ENCODE data around the gene NOP9.

The NOP9 gene

DNA sequence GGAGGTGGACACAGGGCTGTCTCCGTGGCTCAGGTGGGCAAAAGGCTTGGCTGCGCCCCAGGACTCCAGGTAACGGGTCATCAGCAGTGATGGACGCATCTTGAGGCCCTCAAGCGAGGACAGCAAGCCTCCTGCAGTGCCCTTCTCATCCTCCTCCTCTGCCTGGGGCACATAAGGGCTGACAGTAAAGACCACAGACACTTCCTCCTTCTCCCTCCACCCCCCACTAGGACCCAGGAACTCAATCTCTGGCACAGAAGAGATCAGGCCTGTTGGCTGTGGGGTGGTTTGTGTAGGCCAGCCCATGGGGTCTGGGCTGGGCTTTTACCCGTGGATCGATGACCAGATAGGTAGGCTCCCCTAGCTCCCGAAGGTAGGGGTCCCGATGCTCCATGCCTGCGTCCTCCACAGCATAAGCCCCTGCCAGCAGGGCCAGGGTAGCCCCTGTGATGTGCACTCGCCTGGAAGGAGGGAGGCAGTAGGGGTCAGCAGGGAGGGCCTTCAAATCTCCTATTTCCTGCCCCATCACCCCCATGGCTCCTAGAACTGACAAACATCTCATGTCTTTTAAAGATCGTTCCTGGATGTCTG is 29.5 kb downstream of the NOP9 start:
- DNase-seq (ENCODE audit: low read depth in 2 of 2), result no peak

DNA sequence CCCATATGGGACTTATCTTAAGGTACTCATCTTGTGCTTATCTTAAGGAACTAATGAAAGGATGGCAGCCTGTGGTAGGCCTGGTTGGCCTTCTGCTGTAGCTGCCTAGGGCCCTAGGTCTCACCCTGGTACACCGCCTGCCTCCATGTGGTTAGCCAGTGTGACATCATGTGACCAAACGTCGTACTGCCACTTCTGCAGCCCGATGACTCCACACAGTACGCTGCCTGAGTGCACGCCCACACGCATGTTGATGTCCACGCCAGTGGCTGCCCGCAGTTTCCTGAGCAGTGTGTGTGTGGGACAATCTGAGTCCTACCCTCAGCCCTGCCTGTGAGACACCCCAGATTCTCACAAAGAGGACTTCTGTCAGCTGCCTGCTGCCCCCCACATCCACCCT is 30.1 kb downstream of the NOP9 start:
- peak in 1 of 2 donors; percentile 38 for DNase-seq (ENCODE audit: low read depth in 2 of 2)

DNA sequence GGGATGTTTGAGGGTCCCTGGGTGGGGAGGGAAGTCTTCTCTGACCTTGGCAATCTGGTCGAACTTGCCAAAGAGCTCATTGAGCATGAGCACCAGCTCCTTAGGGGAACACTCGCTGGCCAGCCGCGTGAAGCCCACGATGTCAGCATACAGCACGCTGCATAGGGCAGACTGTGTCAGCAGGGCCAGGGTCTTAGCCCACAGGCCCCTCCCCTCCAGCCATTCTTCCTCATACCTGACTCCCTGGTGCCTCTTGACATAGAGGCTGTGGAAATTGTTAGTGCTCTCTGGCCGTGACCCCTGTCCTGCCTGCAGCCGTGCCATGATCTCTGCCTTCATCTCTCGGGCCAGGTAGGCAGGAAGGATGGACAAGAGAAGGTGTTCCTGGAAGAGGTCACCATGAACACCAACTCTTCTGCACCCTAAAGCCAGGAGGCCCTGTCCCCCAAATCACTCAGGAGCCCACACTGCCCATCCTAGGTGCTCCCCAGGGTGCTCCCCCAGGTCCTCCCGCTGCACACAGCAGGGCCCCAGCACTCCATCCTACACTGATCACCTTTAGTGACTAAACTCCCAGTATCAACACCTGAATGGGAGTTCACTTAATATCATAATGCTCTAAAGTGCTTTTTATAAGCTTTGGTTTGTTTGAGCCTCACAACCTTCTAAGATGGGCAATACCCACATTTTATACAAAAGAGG is 31.5 kb downstream of the NOP9 start:
- DNase-seq (ENCODE audit: low read depth in 2 of 2), result no peak

DNA sequence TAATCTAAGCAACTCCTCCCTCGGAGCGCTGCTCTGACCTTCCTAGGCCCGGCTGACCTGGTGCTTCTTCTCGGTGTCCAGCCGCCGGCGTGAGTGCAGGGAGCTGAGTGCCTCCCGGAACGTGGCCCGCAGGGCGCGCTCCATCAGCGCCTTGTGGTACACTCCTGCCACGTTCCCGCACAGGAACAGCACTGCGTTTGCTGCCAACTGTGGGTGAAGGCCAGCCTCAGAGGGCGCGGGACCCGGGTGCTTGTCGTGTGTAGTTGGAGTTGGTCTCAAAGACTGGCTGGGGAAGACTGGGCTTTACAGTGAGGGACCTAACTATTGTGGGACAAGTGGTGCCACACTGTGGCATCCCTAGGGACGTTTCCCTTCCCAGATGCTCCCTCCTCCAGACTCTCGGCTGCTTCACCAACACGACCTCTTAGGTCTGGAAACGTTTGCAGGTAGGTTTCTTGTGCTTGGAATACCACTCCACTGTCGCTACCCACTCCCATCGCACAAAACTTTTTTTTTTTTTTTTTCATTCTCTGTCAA is 32.1 kb downstream of the NOP9 start:
- no peak for DNase-seq (ENCODE audit: low read depth in 2 of 2)

DNA sequence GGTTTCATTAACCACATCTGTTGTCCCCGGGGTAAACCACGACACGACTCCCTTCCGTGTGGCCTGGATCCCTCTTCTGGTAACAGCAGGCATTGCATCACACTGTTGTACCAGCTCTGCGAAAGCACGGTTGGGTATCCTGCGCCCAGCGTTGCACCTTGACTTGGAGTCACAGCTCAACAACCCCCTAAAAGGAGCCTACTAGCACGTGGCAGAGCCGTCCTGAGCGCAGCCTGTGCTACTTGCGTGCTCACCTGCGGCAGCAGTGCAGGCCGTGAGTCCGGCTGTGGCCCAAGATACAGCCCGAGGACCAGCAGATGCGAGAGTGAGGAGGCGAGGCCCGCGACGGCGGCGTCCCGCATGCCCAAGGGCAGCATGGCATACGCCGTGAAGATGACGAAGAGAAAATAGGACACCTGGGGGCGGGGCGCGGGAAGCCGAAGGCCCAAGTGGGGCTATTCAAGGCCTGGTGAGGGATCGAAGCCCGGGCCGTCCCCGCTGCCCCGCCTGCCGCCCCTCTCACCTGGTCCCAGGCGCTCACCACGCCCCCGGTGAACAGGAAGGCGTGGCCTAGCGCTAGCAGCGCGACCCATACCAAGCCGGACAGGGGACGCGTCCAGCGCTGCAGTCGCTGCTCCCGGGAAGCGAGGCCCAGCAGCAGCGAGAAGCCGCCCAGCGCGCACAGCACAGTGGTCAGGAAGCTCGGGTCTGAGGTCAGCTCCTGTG is 32.8 kb downstream of the NOP9 start:
- peak; percentile 79 to 81 for DNase-seq (ENCODE audit: low read depth in 2 of 2)

DNA sequence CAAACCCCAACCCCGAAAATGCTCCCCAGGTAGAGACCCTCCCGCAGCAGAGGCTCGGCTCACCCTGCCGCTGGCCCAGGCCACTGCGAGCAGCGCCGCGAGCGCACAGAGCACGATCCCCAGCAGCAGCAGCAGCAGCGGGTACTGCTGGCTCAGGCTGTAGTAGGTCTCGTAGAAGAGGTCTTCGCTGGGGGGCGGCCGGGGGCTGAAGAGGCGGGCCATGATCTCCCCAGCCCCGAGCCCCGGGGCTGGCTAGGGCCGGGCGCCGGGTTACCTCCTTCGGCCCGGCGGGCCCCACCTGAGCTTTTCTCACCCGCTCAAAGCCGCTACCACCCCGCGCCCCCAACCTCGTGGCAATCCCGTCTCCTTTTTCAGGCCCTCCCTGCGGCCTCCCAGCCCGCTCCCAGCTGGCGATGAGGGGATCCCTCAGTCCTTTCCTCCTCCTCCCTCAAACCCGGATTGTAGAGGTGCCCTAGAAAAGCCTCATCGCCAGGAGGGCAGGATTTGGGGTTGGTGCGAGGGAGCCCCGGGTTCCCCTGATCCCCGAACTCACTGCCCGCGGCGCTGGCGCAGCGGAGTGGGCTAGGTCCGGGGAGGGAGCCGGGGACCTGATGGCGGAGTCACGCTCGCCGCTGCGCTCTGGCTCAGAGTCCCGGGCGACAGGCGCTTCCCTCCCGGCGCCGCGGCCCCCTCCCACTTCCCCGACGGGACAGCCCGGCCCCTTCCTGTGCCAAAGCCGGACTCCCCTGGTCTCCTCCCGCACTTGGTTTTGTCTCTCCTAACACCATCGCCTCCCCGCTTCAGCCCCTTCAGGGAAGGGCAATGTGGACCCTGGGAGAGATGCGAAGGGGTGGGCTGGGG is 35.0 kb downstream of the NOP9 start, which contains the start of gene ADCY4:
Gene ADCY4 (minus strand): TSS at position 641 of the 861 bp plus-strand sequence. CDS start 419 bp downstream, at position 222.
- DNase-seq (ENCODE audit: low read depth in 2 of 2), result no peak

DNA sequence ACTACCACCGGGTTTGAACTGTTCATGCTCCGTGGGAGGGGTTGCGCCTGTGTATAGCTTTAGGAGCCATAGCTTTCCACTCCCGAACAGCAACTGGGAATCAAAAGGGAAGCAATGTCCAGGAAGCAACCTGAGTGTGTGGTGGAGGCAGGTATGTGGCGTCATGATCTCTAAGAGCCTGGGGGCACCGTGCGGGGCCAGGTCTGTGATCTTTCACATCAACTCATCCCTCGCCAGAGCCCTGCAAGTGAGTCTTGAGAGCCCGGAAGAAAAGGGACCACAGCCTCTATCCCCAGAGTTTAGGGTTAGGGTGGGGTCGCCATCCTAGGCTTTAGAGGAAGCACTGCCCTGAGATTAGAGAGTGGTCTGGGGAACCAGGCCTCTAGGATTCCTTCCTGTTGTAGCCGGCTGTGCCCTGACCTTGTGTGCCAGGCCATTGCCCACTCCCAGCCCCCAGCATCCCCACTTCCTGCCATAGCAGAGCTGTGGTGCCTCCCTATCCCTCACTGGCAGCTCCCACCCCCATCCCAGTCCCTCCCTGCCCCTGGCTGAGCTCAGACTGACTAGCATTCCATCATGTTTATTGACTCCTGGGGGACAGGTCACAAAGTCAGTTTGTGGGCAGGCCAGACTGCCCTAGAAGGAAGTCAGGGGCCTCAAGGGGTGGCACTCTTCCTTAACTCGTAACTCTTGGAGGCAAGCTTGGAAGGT is 36.0 kb downstream of the NOP9 start:
- DNase-seq (ENCODE audit: low read depth in 2 of 2), result no peak

DNA sequence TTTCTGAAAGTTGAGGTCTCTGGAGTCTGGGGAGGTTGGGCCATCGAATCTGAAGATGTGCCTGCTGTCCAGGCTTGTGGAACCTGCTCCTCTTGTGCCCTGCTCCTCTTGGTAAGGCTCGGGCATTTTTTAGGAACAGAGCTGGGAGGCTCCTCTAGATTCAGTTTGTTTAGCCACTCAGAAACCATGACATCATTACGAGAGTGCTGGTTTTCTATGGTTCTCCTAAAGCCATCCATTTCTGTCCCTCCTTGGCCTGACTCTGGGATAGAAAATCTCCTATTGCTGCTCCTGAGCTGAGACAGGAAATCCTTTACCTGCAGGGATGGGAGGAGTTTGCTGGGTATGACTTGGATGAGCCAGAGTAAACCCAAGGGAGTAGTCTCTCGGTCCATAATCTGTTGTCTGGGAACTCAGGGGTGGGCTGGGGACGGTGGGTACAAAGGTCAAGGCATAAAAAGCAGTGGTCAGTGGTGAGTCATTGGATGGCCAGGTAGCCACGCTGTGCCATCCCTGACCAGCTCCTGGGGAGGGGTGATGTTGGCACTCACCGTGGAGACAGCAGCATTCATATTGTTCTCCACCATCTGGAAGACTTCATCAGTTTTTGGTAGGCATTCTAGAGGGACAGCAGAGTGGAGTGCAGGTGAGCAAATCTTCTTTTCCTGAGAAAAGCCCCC is 37.6 kb downstream of the NOP9 start:
- DNase-seq (ENCODE audit: low read depth in 2 of 2), result no peak

DNA sequence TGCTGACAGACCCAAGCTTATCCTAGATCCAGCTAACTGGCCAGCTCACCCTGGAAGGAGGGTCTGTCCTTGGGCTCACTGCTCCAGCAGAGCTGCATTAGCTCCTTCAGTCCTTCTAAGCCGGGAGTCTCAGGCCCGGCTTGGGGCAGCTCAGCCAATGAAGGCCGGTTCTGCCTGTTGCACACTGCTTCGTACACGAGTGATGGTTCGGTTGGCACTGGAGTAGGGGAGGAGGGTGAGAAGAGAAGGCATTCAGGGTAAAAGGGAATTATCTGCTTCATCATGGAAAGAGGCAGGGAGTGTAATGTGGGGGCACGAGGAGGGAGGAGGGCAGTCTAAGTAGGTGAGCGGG is 38.1 kb downstream of the NOP9 start:
- DNase-seq (ENCODE audit: low read depth in 2 of 2), result no peak

DNA sequence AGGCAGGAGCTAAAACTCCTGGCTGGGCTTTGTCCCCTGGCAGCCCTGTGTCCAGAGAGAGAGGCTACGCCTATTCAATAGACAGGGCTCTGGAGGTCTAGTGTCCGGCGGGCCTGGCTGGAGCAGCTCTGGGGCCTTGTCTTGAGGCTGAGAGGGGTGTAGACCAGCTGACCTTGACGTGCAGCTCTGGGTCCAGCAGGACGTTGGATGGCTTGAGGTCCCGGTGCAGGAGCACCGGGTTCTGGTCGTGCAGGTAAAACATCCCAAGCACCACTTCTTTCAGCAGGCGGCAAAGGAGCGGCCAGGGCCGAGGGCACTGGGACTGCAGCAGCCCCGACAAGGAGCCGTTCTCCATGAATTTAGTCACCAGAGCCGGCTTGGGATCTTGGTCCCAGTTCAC is 39.2 kb downstream of the NOP9 start:
- DNase-seq (ENCODE audit: low read depth in 2 of 2), result no peak

DNA sequence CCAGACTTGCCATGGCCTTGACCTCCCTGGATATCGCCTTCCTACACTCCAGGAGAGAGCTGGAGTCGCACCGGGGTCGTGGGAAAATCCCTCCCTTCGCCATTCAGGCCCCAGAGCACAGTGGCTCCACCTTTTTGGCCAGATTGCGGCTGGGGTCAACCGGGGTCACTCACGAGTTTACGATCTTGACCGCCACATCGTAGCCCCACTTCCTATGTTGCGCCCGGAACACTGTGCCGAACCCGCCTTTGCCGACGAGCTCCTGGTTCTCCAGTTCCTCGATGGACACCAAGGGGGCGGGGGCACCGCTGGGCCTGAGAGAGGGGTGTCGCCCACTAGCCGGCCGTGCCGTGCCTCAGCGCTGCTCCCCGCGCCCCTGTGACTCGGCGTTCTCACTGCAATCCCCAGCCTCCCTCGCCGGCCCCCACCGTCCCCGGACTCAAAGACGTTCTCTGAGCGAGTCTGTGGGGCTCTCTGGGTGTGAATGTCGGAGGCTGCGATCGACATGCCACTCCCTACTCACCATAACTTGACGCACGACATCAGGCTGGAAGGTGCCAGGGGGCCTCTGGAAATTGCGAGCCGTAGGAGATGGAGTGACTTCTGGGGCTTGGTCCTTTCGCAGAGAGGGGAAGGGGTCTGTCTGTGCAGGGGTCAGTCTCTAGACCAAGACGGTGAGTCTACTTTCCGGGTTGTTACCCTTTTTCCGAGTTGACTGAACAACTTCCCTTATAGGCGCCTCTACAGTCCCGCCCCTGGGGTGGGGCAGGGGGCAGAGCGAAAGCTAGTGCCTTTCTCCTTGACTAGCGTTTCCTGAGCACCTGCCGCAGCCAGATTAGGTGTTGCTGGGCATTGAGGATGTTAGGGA is 39.9 kb downstream of the NOP9 start, which contains the start of gene RIPK3:
Gene RIPK3 (minus strand): TSS at position 708 of the 868 bp plus-strand sequence. CDS start 165 bp downstream, at position 543.
- peak in 1 of 2 donors; percentile 59 for DNase-seq (ENCODE audit: low read depth in 2 of 2)

DNA sequence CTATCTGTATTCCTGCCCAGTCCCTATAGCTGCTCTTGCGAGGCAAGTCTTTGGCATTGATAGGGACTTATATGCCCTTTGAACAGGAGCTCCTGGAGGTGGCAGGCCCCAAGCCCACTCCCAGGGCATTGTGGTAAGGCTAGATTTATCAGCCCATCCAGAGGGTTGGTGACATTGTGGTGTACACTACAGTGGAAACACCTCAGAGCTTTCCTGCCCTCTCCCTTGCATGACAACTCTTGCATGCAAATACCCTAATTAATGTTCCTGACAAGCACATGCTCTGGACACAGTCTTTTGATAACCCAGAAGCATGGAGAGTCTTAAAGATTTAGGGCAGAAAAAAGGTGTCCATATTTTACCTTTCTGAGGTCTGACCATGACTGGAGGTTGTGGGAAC is 41.0 kb downstream of the NOP9 start:
- no peak for DNase-seq (ENCODE audit: low read depth in 2 of 2)

DNA sequence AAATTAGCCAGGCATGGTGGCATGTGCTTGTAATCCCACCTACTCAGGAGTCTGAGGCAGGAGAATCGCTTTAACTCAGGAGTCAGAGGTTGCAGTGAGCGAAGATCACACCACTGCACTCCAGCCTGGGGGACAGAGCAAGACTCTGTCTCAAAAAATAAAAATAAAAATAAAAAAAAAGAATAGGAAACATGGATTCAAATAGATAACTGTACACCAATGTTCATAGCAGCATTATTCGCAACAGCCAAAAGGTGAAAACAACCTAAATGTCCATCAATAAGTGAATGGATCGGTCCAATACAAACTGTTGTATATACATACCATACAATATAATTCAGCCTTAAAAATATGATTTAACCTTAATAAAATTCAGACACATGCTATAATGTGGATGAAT is 43.2 kb downstream of the NOP9 start:
- no peak for DNase-seq (ENCODE audit: low read depth in 2 of 2)

DNA sequence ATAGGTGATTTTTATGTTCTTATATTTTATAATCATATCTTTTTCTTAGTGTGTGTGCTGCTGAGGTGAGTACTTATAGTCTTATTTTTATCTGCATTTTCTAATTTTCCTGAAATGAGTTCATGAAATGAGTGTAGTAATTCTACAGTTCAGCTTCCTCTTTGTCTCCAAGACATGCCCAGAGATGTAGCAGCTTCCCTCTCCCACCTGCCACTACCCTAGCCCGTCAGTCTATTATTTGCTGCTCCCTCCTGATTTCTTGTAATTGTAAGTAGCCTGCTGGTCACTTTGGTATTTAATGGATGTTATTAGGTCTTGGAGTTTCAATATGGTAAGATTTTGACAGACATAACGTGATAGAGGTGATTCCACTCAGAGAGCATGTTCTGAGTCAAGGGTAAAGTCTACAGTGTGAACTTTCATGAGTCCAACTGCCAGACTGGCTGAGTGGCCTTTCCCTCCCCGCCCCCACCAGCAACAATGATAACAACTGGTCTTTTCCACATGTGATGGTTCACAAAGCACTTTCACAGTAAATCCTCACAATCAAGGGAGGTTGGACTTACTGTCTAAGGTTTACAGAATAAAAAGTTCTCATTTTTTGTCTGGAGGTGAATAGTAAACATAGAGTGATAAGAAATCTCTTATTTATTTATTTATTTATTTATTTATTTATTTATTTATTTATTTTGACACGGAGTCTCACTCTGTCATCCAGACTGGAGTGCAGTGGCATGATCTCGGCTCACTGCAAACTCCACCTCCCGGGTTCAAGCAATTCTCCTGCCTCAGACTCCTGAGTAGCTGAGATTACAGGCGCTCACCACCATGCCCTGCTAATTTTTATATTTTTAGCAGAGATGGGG is 44.4 kb downstream of the NOP9 start:
- DNase-seq (ENCODE audit: low read depth in 2 of 2), result no peak

DNA sequence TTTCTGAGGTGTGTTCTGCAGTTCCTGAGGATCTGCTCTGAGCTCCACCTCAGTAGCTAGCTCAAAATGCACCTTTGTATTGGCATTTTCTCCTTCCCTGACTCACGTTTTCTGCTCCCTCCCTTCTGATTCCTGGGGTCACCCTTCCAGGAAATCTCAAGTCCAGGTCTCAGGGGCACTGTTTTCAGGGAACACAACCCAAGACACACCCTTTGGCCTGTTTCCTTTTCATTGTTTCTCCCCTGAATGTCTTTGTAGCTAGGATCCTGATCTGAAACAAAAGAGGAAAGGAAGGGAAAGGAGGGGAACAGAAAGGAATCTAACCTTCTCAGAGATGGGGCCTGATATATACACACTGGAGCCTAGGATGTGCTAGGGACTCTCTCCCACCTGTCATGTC is 47.5 kb downstream of the NOP9 start:
- DNase-seq (ENCODE audit: low read depth in 2 of 2), result no peak

DNA sequence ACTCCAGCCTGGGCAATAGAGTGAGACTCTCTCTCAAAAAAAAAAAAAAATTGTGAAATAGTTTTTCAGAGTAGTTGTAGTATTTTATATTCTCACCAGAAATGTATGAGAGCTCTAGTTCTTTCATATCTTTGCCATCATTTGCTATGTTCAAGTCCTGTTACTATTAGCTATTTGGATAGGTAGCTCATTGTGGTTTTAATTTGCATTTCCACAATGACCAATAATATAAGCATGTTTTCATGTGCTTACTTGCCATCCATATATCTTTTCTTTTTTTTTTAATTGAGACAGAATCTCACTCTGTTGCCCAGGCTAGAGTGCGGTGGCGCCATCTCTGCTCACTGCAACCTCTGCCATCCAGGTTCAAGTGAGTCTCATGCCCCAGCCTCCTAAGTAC is 48.5 kb downstream of the NOP9 start:
- DNase-seq (ENCODE audit: low read depth in 2 of 2), result no peak

DNA sequence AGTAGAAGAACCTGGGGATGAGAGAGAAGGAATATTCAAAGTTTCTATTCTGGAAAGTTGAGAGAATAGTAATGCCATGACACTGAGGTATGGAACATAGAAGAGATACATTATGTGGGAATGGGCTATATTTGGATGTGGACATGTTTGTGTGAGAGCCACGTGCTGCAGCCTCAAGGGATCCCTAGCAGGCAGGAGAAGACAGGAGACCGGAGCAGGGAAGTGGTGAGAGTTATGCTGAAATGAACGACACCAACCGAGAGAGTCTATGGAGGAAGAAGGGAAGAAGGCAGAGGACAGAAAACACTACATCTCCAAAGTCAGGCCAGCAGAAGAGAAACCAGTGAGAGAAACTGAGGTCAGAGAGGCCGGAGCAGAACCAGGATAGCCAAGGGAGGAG is 50.1 kb downstream of the NOP9 start:
- no peak for DNase-seq (ENCODE audit: low read depth in 2 of 2)

DNA sequence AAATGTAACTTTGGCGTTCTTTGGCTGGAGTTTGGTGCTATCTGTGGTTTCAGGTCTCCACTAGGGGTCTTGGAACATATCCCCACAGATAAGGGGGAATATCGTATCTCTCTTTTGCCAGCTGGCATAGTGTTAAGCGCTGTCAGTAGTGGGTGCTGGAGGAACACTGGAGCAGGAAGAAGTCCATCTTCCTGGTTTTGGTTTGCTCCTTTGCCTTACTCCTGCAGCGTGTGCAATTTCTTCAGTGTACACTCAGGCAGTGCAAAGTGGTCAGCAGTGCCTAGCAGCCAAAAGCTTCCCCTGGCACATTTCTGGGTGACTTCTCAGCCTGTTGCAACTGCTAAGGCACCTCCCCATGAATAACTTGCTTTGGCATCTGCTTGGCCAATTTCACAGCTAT is 51.9 kb downstream of the NOP9 start:
- DNase-seq (ENCODE audit: low read depth in 2 of 2), result no peak
